HG02973 (cell line): ENCODE data around the gene RNF182.

Source experiments
- ATAC-seq: cut with Tn5 transposase; IDR thresholded peaks from one replicate; pipeline ENCODE4 v1.9.1; 2021; ENCODE audit warnings: moderate library complexity; ENCODE audit not compliant: unreplicated experiment

The RNF182 gene

DNA sequence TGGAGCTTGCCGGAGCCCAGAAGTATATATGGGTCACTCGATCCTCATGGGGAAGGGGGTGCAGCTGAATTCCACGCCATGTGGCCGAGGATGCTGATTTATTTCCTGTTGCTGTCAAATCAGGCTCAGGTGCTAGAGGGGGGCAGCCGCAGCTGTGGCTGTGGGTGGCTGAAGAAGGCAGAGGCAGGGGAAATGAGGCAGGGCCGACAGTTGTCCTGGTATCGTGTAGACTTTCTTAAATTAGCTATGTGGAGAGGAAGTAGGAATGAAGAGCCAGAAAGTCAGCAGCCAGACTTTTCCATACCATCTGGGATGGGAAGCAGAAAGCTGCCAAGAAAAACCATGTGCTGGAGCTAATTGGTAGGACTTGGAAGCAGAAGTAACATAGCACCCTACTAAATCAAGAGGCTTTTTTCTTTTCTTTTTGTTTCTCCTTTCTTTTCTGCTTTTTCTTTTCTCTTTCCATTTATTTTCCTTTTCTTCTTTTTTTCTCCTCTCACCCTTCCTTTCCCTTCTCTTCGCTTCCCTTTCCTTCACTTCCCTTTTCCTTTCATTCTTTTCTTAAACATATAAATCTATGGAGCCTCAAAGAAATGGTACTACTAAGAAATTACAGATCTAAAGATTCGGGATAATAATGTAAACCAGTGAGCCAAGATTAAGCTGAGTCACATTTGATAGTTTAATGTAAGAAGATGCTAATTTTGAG is 102.2 kb downstream of the RNF182 start:
- no peak for ATAC-seq

GRCh38 chr6:14028631-14029030 is 103.9 kb downstream of the RNF182 start:
- no peak for ATAC-seq

GRCh38 chr6:14029605-14030004 is 104.9 kb downstream of the RNF182 start:
- ATAC-seq, result no peak
